AG09309 (cell line): ENCODE data around the gene KCNJ10.
A peak's percentile ranks its signal among the peaks of the same experiment; 100 is the strongest.
"Not testable (repeated sequence)": the region's sequence is repeated elsewhere in the genome, so short reads cannot be mapped to it uniquely, and the experiment has no call there.

Source experiments
- DNase-seq: peaks from one replicate; pipeline ENCODE4 v3.0.0-alpha.2; 2010; ENCODE audit warnings: low read depth
- H3K4me3 ChIP-seq: 2 replicates; pipeline ENCODE4 v1.5.1; 2011; ENCODE audit warnings: mild to moderate bottlenecking, low read depth, low read length, moderate library complexity; ENCODE audit not compliant: control insufficient read depth
- CTCF ChIP-seq: IDR thresholded peaks from 2 replicates; pipeline ENCODE4 v1.5.1; 2011; ENCODE audit warnings: mild to moderate bottlenecking, low read depth, low read length, inconsistent platforms; ENCODE audit not compliant: insufficient read depth, control insufficient read depth; ENCODE audit errors: missing control alignments

KCNJ10 gene

GRCh38 chr1:160114085-160114484 is 44.1 kb upstream of the KCNJ10 start:
- H3K4me3 ChIP-seq, result no peak overlapping the region
- no peak for TF ChIP-seq CTCF
- no peak for DNase-seq

DNA sequence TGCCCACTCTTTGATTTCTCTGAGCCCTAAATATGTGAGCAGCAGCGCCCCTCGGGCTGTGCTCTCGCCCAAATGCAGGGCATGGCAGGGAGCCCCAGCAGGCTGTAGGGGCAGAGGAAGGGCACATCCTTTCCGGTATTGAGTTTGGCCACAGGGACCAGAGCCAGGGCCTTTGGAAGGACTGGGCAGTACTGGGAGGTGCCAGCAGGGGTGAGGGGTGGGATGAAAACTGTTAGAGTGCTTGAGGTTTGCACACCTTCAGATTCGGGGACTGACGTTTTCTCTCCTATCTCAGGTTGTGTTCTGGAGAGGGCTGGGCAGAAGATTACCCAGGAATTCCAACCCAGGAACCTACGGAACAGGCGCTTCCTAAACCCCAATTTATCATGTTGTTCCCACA is 43.4 kb upstream of the KCNJ10 start:
- no peak for TF ChIP-seq CTCF
- no peak for DNase-seq
- H3K4me3 ChIP-seq, result no peak overlapping the region

- H3K4me3 ChIP-seq, result no peak overlapping the region
- TF ChIP-seq CTCF, result no peak
- DNase-seq, result no peak
Measured at GRCh38 chr1:160112357-160112756, 42.4 kb upstream of the KCNJ10 start.

- H3K4me3 ChIP-seq, DNase-seq: not testable (repeated sequence)
Measured at GRCh38 chr1:160111462-160111861, 41.5 kb upstream of the KCNJ10 start.

DNA sequence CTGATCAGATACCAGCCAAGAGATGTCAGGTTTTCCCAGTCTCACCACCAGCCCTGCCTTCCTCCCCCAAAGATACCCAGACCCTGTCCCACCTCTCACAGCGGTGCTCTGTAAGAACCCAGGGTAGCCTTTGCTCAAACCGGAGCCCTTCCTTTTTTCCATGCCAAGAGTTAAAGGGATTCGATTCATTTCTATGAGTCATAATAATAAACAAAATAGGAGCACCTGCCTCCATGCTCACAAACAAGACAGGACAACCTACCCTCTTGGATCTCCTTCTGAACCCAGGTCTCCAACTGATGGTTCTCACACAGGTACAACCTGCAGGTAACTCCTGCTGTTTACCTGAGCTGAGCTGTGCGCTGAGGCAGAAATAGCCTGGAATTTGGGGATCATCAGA is 39.7 kb upstream of the KCNJ10 start:
- TF ChIP-seq CTCF, result no peak
- no peak for DNase-seq
- H3K4me3 ChIP-seq, result no peak overlapping the region

GRCh38 chr1:160108888-160109662 is 39.1 kb upstream of the KCNJ10 start:
- H3K4me3 ChIP-seq, result no peak overlapping the region
- peak; percentile 28 for DNase-seq
- TF ChIP-seq CTCF, result peak; percentile 58

GRCh38 chr1:160107512-160107911 is 37.6 kb upstream of the KCNJ10 start:
- no peak overlapping the region for H3K4me3 ChIP-seq
- TF ChIP-seq CTCF, result no peak
- DNase-seq, result no peak
